ENCODE results near the gene SIX5.

- no peak for TF ChIP-seq ESRRA (CRISPR knock-in tag; IDR thresholded peaks at IDR 0.05; ENCODE audit: borderline replicate concordance)
- no peak for TF ChIP-seq NR2C2 (CRISPR knock-in tag; IDR thresholded peaks at IDR 0.05)
- TF ChIP-seq ZNF281 (CRISPR knock-in tag; IDR thresholded peaks at IDR 0.05) = no peak
- no peak for TF ChIP-seq ZBTB21 (CRISPR knock-in tag; IDR thresholded peaks at IDR 0.05; ENCODE audit: borderline replicate concordance)
- no peak for TF ChIP-seq ATF3 (CRISPR knock-in tag; conservative IDR thresholded peaks at IDR 0.05)
- no peak for TF ChIP-seq AR (CRISPR knock-in tag; IDR thresholded peaks at IDR 0.05)
- TF ChIP-seq ZNF396 (CRISPR knock-in tag; IDR thresholded peaks at IDR 0.05; ENCODE audit: borderline replicate concordance) = no peak
- TF ChIP-seq USF1 (CRISPR knock-in tag; IDR thresholded peaks at IDR 0.05) = no peak
- TF ChIP-seq CREM (CRISPR knock-in tag; IDR thresholded peaks at IDR 0.05) = no peak
- TF ChIP-seq CTCF (IDR thresholded peaks at IDR 0.05) = no peak
- TF ChIP-seq JUN (CRISPR knock-in tag; IDR thresholded peaks at IDR 0.05) = no peak
- TF ChIP-seq CREB1 (CRISPR knock-in tag; IDR thresholded peaks at IDR 0.05) = no peak
- no peak for TF ChIP-seq ZNF512 (CRISPR knock-in tag; IDR thresholded peaks at IDR 0.05; ENCODE audit: borderline replicate concordance)
These were observed 32.6 kb upstream of the SIX5 start for GRCh38 chr19:45801603-45802175.

Measured in WTC11 (cell line).